ENCODE results near the gene ARHGAP12.
A peak's percentile ranks its signal among the peaks of the same experiment; 100 is the strongest.

The ARHGAP12 gene

GRCh38 chr10:31937371-31937770 is 8.7 kb upstream of the ARHGAP12 start:
- H3K27ac ChIP-seq: no peak overlapping the region
- TF ChIP-seq ZFX (IDR thresholded peaks at IDR 0.05; ENCODE audit: borderline replicate concordance): no peak
- TF ChIP-seq CTCF (IDR thresholded peaks at IDR 0.05): no peak

DNA sequence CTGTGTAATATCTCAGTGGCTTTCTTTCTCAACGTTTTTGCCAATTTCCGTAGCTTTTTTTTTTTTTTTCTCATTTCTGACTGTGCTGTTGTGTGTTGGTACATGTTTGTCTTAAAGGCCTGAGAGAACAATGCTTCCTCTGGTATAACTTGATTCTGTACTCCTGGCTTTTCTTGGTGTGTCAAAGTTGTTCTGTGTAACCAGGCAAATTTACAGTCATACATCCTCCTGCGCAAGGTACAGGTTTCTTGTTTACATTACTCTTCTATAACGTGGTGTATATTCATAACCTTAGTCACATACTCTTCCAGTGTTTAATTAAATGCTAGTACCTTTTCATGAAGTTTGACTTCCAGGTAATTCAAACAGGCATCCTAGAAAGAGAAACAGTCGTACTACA is 8.3 kb upstream of the ARHGAP12 start:
- TF ChIP-seq CTCF (IDR thresholded peaks at IDR 0.05): no peak
- TF ChIP-seq ZFX (IDR thresholded peaks at IDR 0.05; ENCODE audit: borderline replicate concordance): no peak
- no peak overlapping the region for H3K27ac ChIP-seq

- no peak for TF ChIP-seq CTCF (IDR thresholded peaks at IDR 0.05)
- no peak for TF ChIP-seq ZFX (IDR thresholded peaks at IDR 0.05; ENCODE audit: borderline replicate concordance)
- no peak overlapping the region for H3K27ac ChIP-seq
These were observed 7.5 kb upstream of the ARHGAP12 start for GRCh38 chr10:31936086-31936485.

DNA sequence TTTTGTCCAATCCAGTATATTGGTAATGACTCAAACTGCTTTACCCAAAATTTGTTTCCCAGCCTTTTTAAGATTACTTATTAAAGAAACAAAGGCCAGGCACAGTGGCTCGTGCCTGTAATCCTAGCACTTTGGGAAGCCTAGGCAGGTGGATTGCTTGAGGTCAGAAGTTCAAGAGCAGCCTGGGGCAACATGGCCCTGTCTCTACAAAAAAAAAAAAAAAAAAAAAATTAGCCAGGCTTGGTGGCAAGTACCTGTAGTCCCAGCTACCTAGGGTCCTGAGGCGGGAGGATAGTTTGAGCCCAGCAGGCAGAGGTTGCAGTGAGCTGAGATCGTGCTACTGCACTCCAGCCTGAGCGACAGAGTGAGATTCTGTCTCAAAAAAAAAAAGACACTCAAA is 7.0 kb upstream of the ARHGAP12 start:
- TF ChIP-seq CTCF (IDR thresholded peaks at IDR 0.05): no peak
- H3K27ac ChIP-seq: no peak overlapping the region

DNA sequence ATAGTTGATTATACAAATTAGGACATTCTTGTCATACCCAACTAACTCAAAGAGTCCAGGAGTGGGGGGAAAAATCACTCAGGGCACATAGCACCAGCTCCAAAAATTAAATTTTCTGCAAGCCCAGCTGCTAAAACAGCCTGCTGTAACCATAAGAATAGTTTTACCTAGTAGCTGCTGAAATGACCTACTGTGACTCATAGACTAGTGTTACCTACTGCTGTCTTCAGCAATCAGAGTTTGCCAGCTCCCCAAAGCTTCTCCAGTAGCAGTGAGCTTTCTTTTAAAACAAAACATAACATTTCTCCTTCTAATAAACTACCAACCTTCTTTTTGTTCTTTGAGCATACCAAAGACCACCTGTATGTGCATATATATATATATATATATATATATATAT is 4.2 kb upstream of the ARHGAP12 start:
- TF ChIP-seq ZFX (IDR thresholded peaks at IDR 0.05; ENCODE audit: borderline replicate concordance) (no peak), CTCF (IDR thresholded peaks at IDR 0.05) (no peak)

GRCh38 chr10:31930856-31931255 is 2.2 kb upstream of the ARHGAP12 start:
- TF ChIP-seq CTCF (IDR thresholded peaks at IDR 0.05): no peak
- TF ChIP-seq ZFX (IDR thresholded peaks at IDR 0.05; ENCODE audit: borderline replicate concordance): no peak
- no peak overlapping the region for H3K27ac ChIP-seq

More for the DNA sequence above, 4.2 kb upstream of the ARHGAP12 start:
- H3K27ac ChIP-seq: no peak overlapping the region

- TF ChIP-seq CTCF (IDR thresholded peaks at IDR 0.05): no peak
- TF ChIP-seq ZFX (IDR thresholded peaks at IDR 0.05; ENCODE audit: borderline replicate concordance): no peak
- H3K27ac ChIP-seq: peak overlapping the region; percentile 82; the same call in 1 of the 2 replicates
These were observed 1.6 kb upstream of the ARHGAP12 start for GRCh38 chr10:31930023-31930751.
